Osteoblast (primary cell): ENCODE measurements around the gene RBM20. TPM values are rescaled to one million over a fixed set of nuclear protein-coding genes. Genes with fewer than 3 reads are reported as not detected.

Source experiments
- DNase-seq: peaks from one replicate; pipeline ENCODE4 v3.0.0; 2011; ENCODE audit warnings: low spot score, mixed read lengths; ENCODE audit not compliant: insufficient read length; ENCODE audit errors: missing footprints
- H2AFZ ChIP-seq: 2 replicates; pipeline ENCODE4 v1.6.0; 2011; ENCODE audit warnings: mild to moderate bottlenecking, low read length
- H3K27ac ChIP-seq: 2 replicates; pipeline ENCODE4 v1.5.1; 2011; ENCODE audit warnings: mild to moderate bottlenecking, low read depth, low read length, moderate library complexity
- H3K27me3 ChIP-seq: 2 replicates; pipeline ENCODE4 v1.6.0; 2012; ENCODE audit warnings: mild to moderate bottlenecking, control low read depth, inconsistent platforms, low read length, moderate library complexity; ENCODE audit not compliant: insufficient read depth
- H3K36me3 ChIP-seq: 2 replicates; pipeline ENCODE4 v1.5.1; 2011; ENCODE audit warnings: mild to moderate bottlenecking, low read length, control low read depth, moderate library complexity; ENCODE audit not compliant: insufficient read depth
- H3K4me1 ChIP-seq: 2 replicates; pipeline ENCODE4 v1.5.1; 2011; ENCODE audit warnings: mild to moderate bottlenecking, low read length, control low read depth, moderate library complexity; ENCODE audit not compliant: insufficient read depth
- H3K4me2 ChIP-seq: 2 replicates; pipeline ENCODE4 v1.6.0; 2011; ENCODE audit warnings: mild to moderate bottlenecking, low read length; ENCODE audit not compliant: insufficient read depth
- H3K4me3 ChIP-seq: fragments of 200-600 bp; sonication (generic); 3 replicates; pipeline ENCODE4 v1.5.1; 2012; ENCODE audit warnings: mild to moderate bottlenecking, low read length, inconsistent platforms; ENCODE audit not compliant: insufficient read depth
- H3K79me2 ChIP-seq: 2 replicates; pipeline ENCODE4 v1.6.0; 2012; ENCODE audit warnings: mild to moderate bottlenecking, low read length, control low read depth, inconsistent platforms; ENCODE audit not compliant: insufficient read depth
- H3K9me3 ChIP-seq: 2 replicates; pipeline ENCODE4 v1.5.1; 2011; ENCODE audit warnings: low read depth, low read length, control low read depth
- H4K20me1 ChIP-seq: 2 replicates; pipeline ENCODE4 v1.6.0; 2012; ENCODE audit warnings: mild to moderate bottlenecking, low read length, control low read depth; ENCODE audit not compliant: insufficient read depth
- CTCF ChIP-seq: IDR thresholded peaks from 2 replicates; pipeline ENCODE4 v1.5.1; 2011; ENCODE audit warnings: mild to moderate bottlenecking, low read depth, low read length, moderate library complexity; ENCODE audit errors: extremely low read depth
- total RNA-seq: library from RNA; depleted of rRNA; stranded (reverse); fragments of >200 nt; gene quantifications from 2 replicates; pipeline ENCODE4 v1.2.3, GENCODE V29; 2012

RBM20 gene
- total RNA-seq, 1 donor, result not detected

GRCh38 chr10:110813743-110814472 is 169.8 kb downstream of the RBM20 start:
- no peak for DNase-seq
- Histone ChIP-seq H2AFZ (no peak overlapping the region), H3K36me3 (no peaks in the 10 kb centered on the region), H3K4me2 (no peak overlapping the region), H3K9me3 (no peaks in the 10 kb centered on the region), H3K4me3 (no peak overlapping the region), H3K4me1 (no peaks in the 10 kb centered on the region), H4K20me1 (no peaks in the 10 kb centered on the region), H3K79me2 (no peaks in the 10 kb centered on the region), H3K27me3 (peaks cover 12% of the 10 kb centered on the region), H3K27ac (no peak overlapping the region)
- TF ChIP-seq CTCF, result no peak

GRCh38 chr10:110815354-110816004 is 171.3 kb downstream of the RBM20 start:
- H3K27me3 ChIP-seq, result no peaks in the 10 kb centered on the region
- DNase-seq, result no peak
- H3K27ac ChIP-seq, result no peak overlapping the region
- H4K20me1 ChIP-seq, result no peaks in the 10 kb centered on the region
- no peak overlapping the region for H3K4me3 ChIP-seq
- H3K9me3 ChIP-seq, result no peaks in the 10 kb centered on the region
- TF ChIP-seq CTCF, result no peak
- H3K79me2 ChIP-seq, result no peaks in the 10 kb centered on the region
- no peaks in the 10 kb centered on the region for H3K36me3 ChIP-seq
- no peak overlapping the region for H2AFZ ChIP-seq
- no peak overlapping the region for H3K4me2 ChIP-seq
- H3K4me1 ChIP-seq, result peaks cover 7% of the 10 kb centered on the region

GRCh38 chr10:110817614-110818013 is 173.5 kb downstream of the RBM20 start:
- TF ChIP-seq CTCF, result no peak
- Histone ChIP-seq H2AFZ (no peak overlapping the region), H3K9me3 (no peaks in the 10 kb centered on the region), H3K36me3 (no peaks in the 10 kb centered on the region), H3K27ac (no peak overlapping the region), H3K4me1 (peaks cover 9% of the 10 kb centered on the region), H3K27me3 (no peaks in the 10 kb centered on the region), H4K20me1 (no peaks in the 10 kb centered on the region), H3K79me2 (no peaks in the 10 kb centered on the region), H3K4me2 (no peak overlapping the region), H3K4me3 (no peak overlapping the region)
- DNase-seq, result no peak
